Kidney (tissue), 14 donors: Measurements from ENCODE around the gene TCEAL6. TPM values are rescaled to one million over a fixed set of nuclear protein-coding genes. Genes with fewer than 3 reads are reported as not detected.

ENCODE experiments used
- DNase-seq, 5 donors: peaks; one replicate each; pipeline ENCODE4 v3.0.0-alpha.2; 2013 to 2020
- FAIRE-seq: peaks from 2 replicates; lab custom pipeline; 2012; peaks lifted over from hg19 to GRCh38; lab: Jason Lieb, UNC
- H3K27ac ChIP-seq, 2 donors: one replicate each; pipeline ENCODE4 v1.7.0; 2013; ENCODE audit warnings: low read depth in 2 of 2, low read length in 2 of 2, inconsistent platforms in 1 of 2
- H3K27me3 ChIP-seq: one replicate; pipeline ENCODE4 v1.7.1; 2013; ENCODE audit warnings: low read length, inconsistent platforms; ENCODE audit not compliant: control insufficient read depth, insufficient read depth
- H3K36me3 ChIP-seq, 3 donors: one replicate each; pipeline versions ENCODE4 v1.7.0 to v1.7.1; 2013; ENCODE audit warnings: low read length in 3 of 3, control low read depth in 1 of 3, inconsistent platforms in 1 of 3; ENCODE audit not compliant: insufficient read depth in 3 of 3, control insufficient read depth in 2 of 3
- H3K4me1 ChIP-seq, 3 donors: one replicate each; pipeline versions ENCODE4 v1.7.0 to v1.7.1; 2013; ENCODE audit warnings: low read length in 3 of 3, inconsistent platforms in 1 of 3, low read depth in 1 of 3; ENCODE audit not compliant: control insufficient read depth in 2 of 3, insufficient read depth in 2 of 3
- H3K4me3 ChIP-seq, 3 donors: one replicate each; pipeline versions ENCODE4 v1.7.0 to v1.8.1; 2013; ENCODE audit warnings: low read length in 3 of 3, control low read depth in 1 of 3, inconsistent platforms in 1 of 3
- H3K9ac ChIP-seq, 3 donors: one replicate each; pipeline versions ENCODE4 v1.7.0 to v1.7.1; 2013; ENCODE audit warnings: low read length in 3 of 3, control low read depth in 1 of 3, inconsistent platforms in 1 of 3
- H3K9me3 ChIP-seq, 3 donors: one replicate each; pipeline versions ENCODE4 v1.7.0 to v1.7.1; 2013; ENCODE audit warnings: low read length in 3 of 3, control low read depth in 1 of 3, inconsistent platforms in 1 of 3; ENCODE audit not compliant: control insufficient read depth in 2 of 3, insufficient read depth in 1 of 3
- intact Hi-C: fragments of 100-400 bp; cut with DNase I; formaldehyde crosslinking; loops from one replicate; pipeline ENCODE4 v1.11.1; 2022
- polyA plus RNA-seq: library from polyadenylated mRNA; stranded (reverse); fragments of 350-450 nt; fragmentation: Illumina TruSeq; extraction: RNeasy Lipid Tissue Mini Kit (QIAGEN cat#74804); gene quantifications from one replicate; pipeline ENCODE4 v1.2.3, GENCODE V29; 2014; ENCODE audit warnings: low read depth, low replicate concordance; ENCODE audit not compliant: insufficient read depth
- total RNA-seq: library from RNA; stranded (reverse); fragmentation: NEBNext Ultra II Directional; extraction: Animal tissue kit (Norgen Biotek cat#: 25700); gene quantifications from one replicate; pipeline ENCODE4 v1.2.1, GENCODE V29; 2021
- TF ChIP-seq, protein P1 (sequence below): IDR thresholded peaks from 3 replicates; pipeline ENCODE4 v1.5.1; 2012; ENCODE audit warnings: mild to moderate bottlenecking, moderate library complexity, borderline replicate concordance; ENCODE audit not compliant: insufficient read depth; ENCODE audit errors: extremely low read depth
- donor health status: control.
- donor health status: control.
- donor health status: control.
- donor health status: control.
- donor health status: control.
- donor health status: DM: yes; HTN: yes; CAD: no.
- donor health status: Normal renal cell carcinoma (clear cell type).

Gene TCEAL6
- total and polyA plus RNA-seq, 2 donors from 2014 or later: 1.1 TPM; not detected in 1

DNA sequence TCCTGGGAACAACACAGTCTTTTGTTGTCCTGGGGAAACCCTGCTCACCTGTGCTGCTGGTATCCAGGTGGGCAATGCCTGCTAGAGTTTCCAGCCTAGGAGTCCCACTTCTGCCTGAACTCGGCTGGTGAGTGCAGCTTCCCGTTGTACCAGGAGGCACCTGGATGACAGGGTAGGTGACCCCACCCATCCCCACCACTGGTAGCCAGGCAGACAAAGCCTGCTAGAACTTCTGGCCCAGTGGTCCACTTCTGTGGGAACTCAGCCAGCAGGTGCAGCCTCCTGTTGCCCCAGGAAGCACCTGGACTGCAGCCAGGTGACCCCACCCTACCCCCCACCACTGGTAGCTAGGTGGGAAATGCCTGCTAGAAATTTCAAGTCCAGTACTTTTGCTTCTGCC lies 26.5 kb downstream of the TCEAL6 start:
- no peak for DNase-seq
- H3K4me1 ChIP-seq: no peaks in the 10 kb centered on the region
- H3K4me3 ChIP-seq: no peak overlapping the region
- no peak overlapping the region for H3K9ac ChIP-seq
- H3K27me3 ChIP-seq: no peaks in the 10 kb centered on the region
- TF ChIP-seq, protein P1, sequence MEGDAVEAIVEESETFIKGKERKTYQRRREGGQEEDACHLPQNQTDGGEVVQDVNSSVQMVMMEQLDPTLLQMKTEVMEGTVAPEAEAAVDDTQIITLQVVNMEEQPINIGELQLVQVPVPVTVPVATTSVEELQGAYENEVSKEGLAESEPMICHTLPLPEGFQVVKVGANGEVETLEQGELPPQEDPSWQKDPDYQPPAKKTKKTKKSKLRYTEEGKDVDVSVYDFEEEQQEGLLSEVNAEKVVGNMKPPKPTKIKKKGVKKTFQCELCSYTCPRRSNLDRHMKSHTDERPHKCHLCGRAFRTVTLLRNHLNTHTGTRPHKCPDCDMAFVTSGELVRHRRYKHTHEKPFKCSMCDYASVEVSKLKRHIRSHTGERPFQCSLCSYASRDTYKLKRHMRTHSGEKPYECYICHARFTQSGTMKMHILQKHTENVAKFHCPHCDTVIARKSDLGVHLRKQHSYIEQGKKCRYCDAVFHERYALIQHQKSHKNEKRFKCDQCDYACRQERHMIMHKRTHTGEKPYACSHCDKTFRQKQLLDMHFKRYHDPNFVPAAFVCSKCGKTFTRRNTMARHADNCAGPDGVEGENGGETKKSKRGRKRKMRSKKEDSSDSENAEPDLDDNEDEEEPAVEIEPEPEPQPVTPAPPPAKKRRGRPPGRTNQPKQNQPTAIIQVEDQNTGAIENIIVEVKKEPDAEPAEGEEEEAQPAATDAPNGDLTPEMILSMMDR: no peak
- FAIRE-seq: no peak
- no peaks in the 10 kb centered on the region for H3K9me3 ChIP-seq
- H3K36me3 ChIP-seq: no peaks in the 10 kb centered on the region
- no peak overlapping the region for H3K27ac ChIP-seq
- intact Hi-C loops: no loop called here

DNA sequence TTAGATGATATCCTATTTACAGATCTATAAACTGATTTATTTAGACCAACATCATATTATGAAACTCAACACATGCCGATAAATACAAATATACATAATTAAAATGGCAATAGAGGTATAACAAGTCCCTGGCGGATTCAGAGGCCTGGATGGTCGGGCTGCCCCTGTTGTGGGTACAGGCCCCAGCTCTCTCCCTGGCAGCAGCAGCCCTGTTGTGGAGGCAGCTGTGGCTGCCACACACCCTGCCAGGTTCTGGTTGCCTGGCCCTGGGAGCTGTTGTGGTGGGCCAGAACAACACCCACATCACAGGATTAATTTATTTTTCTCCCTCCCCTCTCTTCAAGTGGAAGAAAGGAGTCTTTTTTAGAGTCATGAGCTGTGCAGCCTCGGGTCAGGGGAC lies 28.9 kb downstream of the TCEAL6 start:
- H3K27ac ChIP-seq: no peak overlapping the region
- intact Hi-C loops: no loop called here
- no peaks in the 10 kb centered on the region for H3K36me3 ChIP-seq
- FAIRE-seq (no peak), DNase-seq (no peak)
- TF ChIP-seq, protein P1: no peak
- no peak overlapping the region for H3K4me3 ChIP-seq
- H3K9me3 ChIP-seq: no peaks in the 10 kb centered on the region
- H3K4me1 ChIP-seq: no peaks in the 10 kb centered on the region
- H3K9ac ChIP-seq: no peak overlapping the region
- H3K27me3 ChIP-seq: no peaks in the 10 kb centered on the region

Other genes starting within 250 kb of the TCEAL6 start
- gene ZMAT1, start 210.5 kb downstream of the TCEAL6 start, total RNA-seq: 20.0 TPM
- gene ZMAT1, start 210.5 kb downstream of the TCEAL6 start, polyA plus RNA-seq: 8.5 TPM
- 2.6 TPM for gene TCEAL2, start 16.8 kb downstream of the TCEAL6 start, total RNA-seq
- gene TCEAL2, start 16.8 kb downstream of the TCEAL6 start, polyA plus RNA-seq: 47.2 TPM
- 9.5 TPM for gene BEX5, start 13.5 kb upstream of the TCEAL6 start, total RNA-seq
- 42.4 TPM for gene BEX5, start 13.5 kb upstream of the TCEAL6 start, polyA plus RNA-seq
- gene TCP11X1, start 72.8 kb upstream of the TCEAL6 start, total RNA-seq: not detected
- gene TCP11X1, start 72.8 kb upstream of the TCEAL6 start, polyA plus RNA-seq: not detected
- gene NXF2, start 104.7 kb upstream of the TCEAL6 start, total RNA-seq: not detected
- not detected for gene NXF2, start 104.7 kb upstream of the TCEAL6 start, polyA plus RNA-seq